ENCODE measurements around the gene PGM5.

Gene PGM5

DNA sequence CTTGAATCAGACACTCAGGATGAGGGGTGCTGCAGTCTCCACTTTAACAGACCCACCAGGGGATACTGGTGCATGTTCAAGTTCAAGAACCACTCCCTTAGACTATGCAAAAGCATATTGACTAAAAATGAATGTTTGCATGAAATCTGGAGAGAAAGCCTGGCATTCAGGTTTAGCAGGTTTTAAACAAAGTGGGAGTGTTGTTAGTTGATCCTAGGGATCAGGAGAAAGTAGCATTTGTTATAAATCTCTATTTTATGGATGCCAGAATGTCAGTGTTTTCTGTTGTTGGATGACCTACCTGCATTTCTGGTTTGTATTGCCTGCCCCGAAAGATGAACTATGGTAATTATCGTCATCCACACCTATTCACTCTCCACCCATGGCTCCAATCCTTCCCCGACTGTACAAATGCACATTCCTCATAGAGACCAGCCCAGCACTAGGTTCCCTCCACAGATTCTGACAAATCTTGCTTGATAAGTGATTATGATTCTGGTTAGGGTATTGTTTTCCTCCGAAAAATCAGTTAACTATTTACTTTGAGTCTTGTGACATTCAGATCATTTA is 167.0 kb downstream of the PGM5 start:
- H3K4me3 ChIP-seq (ENCODE audit: low read length) = no peak overlapping the region
- TF ChIP-seq, protein P1, sequence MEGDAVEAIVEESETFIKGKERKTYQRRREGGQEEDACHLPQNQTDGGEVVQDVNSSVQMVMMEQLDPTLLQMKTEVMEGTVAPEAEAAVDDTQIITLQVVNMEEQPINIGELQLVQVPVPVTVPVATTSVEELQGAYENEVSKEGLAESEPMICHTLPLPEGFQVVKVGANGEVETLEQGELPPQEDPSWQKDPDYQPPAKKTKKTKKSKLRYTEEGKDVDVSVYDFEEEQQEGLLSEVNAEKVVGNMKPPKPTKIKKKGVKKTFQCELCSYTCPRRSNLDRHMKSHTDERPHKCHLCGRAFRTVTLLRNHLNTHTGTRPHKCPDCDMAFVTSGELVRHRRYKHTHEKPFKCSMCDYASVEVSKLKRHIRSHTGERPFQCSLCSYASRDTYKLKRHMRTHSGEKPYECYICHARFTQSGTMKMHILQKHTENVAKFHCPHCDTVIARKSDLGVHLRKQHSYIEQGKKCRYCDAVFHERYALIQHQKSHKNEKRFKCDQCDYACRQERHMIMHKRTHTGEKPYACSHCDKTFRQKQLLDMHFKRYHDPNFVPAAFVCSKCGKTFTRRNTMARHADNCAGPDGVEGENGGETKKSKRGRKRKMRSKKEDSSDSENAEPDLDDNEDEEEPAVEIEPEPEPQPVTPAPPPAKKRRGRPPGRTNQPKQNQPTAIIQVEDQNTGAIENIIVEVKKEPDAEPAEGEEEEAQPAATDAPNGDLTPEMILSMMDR (conservative IDR thresholded peaks at IDR 0.05; ENCODE audit: low read length) = no peak
- DNase-seq (ENCODE audit: low read depth) = no peak

DNA sequence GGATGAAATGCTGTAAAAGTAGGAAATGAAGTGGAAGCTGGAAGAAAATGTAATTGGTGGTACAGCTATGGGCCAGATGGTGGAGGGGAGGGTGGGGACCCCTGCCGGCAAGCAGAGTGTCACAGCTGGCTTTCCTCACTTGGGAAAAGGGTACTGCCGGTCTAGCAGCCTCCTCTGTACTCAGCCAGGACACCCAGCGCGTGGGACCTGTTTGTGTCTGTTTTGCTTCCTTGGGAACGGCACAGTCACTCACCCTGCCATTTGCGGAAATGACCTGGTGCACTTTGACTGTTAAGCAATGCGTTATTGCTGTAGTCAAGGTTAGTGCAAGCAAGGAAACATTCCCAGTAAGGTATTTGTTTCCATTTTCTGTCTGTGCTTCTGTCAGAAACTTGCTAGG is 174.2 kb downstream of the PGM5 start:
- DNase-seq (ENCODE audit: low read depth) = no peak
- TF ChIP-seq, protein P1 (conservative IDR thresholded peaks at IDR 0.05; ENCODE audit: low read length) = no peak
- no peak overlapping the region for H3K4me3 ChIP-seq (ENCODE audit: low read length)

DNA sequence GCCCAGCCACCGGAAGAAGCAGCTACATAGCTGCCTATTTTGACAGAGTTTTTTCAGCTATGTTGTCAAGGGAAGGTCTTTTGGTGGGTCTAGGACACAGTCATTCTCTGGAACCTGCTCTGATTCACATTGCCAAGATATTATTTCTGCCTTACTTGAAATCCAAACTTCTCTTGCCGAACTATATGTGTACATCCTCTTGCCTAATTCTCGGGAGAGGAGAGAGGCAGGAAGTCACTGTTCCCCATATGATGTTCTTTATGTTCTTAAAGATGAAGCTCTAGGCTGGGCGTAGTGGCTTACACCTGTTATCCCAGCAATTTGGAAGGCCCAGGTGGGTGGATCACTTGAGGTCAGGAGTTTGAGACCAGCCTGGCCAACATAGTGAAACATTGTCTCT is 175.7 kb downstream of the PGM5 start:
- no peak for DNase-seq (ENCODE audit: low read depth)
- TF ChIP-seq, protein P1 (conservative IDR thresholded peaks at IDR 0.05; ENCODE audit: low read length) = no peak
- no peak overlapping the region for H3K4me3 ChIP-seq (ENCODE audit: low read length)

DNA sequence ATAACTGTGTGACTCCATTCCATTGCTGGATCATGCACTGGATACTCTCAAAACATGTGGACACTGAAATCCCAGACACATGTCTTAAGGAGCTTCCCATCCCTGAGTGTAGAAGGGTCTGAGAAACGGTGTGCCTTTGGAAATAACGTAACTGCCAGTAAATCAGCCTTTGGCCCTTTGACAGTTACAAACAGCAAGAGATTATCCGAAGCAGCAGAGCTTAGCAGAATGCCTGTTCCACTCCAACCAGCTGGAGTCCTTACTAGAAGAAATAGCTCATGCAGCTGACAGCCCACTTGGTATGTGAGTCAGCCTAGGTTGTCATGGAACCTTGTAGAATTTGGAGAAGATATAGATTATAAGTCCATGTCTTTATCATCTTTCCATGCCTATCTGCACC is 177.3 kb downstream of the PGM5 start:
- TF ChIP-seq, protein P1 (conservative IDR thresholded peaks at IDR 0.05; ENCODE audit: low read length) = no peak
- H3K4me3 ChIP-seq (ENCODE audit: low read length) = no peak overlapping the region
- DNase-seq (ENCODE audit: low read depth) = no peak

GRCh38 chr9:68536876-68537615 is 180.6 kb downstream of the PGM5 start:
- TF ChIP-seq, protein P1 (conservative IDR thresholded peaks at IDR 0.05; ENCODE audit: low read length) = no peak
- H3K4me3 ChIP-seq (ENCODE audit: low read length) = no peak overlapping the region
- DNase-seq (ENCODE audit: low read depth) = no peak

- TF ChIP-seq, protein P1 (conservative IDR thresholded peaks at IDR 0.05; ENCODE audit: low read length) = no peak
- H3K4me3 ChIP-seq (ENCODE audit: low read length) = no peak overlapping the region
- no peak for DNase-seq (ENCODE audit: low read depth)
Measured at GRCh38 chr9:68537616-68537880, 181.1 kb downstream of the PGM5 start.

GRCh38 chr9:68538200-68538599 is 181.8 kb downstream of the PGM5 start:
- H3K4me3 ChIP-seq (ENCODE audit: low read length) = no peak overlapping the region
- TF ChIP-seq, protein P1 (conservative IDR thresholded peaks at IDR 0.05; ENCODE audit: low read length) = no peak
- no peak for DNase-seq (ENCODE audit: low read depth)
